AG08396 (cell line): ENCODE data around the gene CDC42BPA.
A peak's percentile ranks its signal among the peaks of the same experiment; 100 is the strongest.
"Not testable (repeated sequence)": the region's sequence is repeated elsewhere in the genome, so short reads cannot be mapped to it uniquely, and the experiment has no call there.

Experiments
- DNase-seq: peaks from one replicate; pipeline ENCODE4 v3.0.0; 2012; ENCODE audit warnings: low spot score, mixed read lengths

The CDC42BPA gene

DNA sequence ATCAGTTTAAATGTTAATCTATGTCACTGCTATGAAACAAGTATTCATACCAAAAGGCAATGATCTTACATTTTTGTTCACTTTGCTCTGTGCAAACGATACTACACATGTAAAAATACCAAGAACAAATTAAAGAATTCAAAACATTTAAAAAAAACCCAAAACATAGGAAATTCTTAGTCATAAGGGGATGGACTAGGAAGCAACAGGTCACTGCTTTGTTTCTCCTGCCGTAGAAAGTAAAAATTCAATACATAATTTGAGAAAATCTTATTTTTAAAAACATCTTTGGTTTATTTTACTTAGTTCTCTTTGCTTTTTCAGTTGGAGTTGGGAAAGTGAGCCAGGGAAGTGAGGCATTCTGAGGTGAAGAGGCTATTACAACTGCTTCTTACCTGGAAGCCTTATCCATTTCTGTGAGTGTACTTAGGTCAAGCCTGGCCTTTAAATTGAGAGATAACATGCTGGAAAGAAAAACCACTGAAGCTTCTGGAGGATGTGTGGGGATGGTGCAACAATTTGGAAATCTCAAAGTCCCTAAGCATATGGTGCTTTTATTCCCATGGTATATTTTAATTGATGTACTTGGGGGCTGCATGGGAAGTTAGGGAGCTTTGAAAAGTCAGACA, 183.5 kb downstream of the CDC42BPA start:
- no peak for DNase-seq

DNA sequence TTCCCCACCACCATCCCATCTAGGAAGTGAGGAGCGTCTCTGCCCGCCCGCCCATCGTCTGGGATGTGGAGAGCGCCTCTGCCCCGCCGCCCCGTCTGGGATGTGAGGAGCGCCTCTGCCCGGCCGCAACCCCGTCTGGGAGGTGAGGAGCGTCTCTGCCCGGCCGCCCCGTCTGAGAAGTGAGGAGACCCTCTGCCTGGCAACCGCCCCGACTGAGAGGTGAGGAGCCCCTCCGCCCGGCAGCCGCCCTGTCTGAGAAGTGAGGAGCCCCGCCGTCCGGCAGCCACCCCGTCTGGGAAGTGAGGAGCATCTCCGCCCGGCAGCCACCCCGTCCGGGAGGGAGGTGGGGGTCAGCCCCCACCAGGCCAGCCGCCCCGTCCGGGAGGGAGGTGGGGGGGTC, 185.6 kb downstream of the CDC42BPA start:
- not testable (repeated sequence) for DNase-seq

DNA sequence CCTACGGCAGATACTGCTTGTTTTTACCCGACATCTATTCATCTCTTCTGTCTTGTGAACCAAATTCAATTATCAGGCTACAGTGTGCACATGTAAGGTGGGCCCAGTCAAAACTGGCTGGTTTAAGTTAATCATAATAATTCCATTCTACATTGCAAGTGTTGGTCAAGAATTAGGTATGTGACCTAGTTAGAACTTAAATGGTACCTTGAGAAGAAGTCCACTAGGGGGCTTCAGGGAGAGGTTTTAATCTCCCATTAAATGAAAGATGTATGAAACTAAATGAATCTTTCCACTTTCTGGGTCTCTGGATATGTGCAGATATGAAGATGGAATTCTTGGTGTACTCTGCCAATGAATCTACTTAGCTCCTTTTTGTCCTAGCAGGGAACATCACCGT, 187.1 kb downstream of the CDC42BPA start:
- peak; percentile 48 for DNase-seq

DNA sequence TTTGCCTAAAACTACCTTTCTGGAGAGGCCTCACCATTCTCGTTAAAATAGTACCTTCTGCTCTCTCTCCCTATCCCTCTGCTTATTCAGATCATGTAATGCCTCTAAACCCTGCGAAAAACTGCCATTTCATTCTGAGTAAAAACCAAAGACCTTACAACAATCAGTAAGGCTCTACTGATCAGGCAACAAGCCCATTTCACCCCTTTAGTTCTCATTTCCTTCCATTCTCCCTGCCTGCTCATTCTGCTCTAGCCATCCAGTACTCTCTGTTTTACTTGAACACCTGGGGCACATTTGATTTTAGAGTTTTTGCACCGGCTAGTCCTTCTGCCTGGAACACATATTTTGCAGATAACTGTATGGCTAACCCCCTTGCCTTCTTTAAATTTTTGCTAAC, 190.4 kb downstream of the CDC42BPA start:
- no peak for DNase-seq

DNA sequence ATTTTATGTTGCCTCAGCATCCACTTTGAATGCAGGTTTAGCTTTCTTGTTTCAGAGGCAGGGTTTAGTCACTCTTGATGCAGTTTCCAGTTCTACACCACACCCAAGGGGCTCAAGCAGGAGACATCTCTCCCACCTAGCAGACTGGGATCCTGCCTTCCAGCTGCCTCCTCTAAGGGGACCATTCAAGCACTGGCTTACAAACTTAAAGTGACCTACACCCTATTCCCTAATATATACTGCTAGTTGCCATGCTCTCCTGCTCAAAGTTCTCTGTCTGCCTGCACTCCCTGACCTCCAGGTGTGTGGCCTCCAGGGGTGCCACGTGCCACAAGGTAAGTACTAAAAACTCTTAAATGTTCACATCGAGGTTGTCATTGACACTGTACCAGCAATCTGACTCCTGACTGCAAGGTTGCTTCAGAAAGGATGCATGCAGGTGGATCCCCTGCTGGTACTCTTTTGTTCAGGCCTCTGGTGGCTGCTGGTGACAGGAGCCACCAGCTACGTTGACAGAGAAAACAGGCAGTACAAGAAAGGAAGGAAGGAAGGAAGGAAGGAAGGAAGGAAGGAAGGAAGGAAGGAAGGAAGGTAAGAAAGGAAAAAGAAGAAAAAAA, 192.3 kb downstream of the CDC42BPA start:
- no peak for DNase-seq

DNA sequence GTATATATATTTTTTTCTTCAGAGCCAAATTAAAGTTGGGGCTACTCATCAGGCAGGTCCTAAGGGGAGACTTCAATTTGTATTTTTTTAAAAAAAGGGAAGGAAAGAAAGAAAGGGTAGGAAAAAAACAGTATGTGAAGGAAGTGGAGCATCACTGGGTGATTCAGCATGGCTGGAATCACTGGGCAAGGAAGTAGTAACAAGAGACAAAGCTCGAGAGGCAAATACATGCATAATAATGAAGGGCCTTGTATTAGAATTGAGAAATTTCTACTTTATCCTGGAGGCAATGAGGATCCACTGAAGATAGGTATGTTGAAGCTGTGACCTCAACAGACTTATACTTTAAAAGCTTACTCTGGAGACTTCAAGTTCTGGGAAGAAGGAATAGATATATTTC, 193.8 kb downstream of the CDC42BPA start:
- DNase-seq: no peak

DNA sequence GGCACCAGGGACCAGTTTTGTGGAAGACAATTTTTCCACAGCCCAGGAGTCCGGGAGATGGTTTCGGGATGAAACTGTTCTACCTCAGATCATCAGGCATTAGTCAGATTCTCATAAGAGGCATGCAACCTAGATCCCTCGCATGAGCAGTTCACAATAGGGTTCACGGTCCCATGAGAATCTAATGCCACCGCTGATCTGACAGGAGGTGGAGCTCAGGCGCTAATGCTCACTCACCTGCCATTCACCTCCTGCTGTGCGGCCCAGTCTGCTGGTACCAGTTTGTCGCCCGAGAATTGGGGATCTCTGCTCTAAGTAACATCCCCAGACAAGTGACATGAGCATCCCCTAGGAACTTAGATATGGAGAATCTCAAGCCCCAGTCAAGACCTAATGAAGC, 197.5 kb downstream of the CDC42BPA start:
- no peak for DNase-seq

DNA sequence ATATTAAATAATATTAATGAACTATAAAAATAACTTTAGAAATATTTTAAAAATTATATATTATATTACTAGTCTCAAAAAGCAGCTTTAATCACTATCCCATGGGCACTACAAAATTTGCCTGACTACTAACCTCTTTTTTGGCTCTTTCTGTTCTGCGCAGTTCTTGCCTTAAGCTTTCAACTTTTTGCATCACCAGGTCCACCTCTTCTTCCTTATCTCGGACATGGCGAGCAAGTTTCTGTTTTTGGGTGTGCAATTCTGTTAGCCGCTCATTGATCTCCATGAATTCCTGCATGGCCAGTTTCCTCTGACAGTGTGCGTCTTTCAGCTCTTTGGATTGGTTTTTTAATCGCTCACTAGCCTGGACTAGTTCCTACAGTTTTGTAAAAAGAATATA, 205.8 kb downstream of the CDC42BPA start:
- no peak for DNase-seq

DNA sequence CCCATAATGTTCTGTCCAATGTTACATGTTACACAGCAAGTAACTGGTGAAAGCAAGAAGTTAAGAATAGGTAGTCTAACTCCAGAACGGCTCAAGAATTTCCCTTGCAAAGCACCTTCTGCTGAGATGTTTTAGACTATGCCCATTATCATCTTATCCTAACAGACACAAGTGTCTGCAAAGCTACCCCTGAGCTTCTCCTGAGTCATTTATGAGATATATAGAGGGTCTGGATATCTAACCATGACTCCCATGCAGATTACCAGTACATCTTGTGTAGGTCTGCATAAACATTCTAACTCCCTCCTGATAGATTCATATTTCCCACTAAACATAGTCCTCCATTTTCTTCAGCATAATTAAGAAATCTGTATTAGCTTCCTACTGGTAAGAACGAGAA, 206.5 kb downstream of the CDC42BPA start:
- DNase-seq: no peak

DNA sequence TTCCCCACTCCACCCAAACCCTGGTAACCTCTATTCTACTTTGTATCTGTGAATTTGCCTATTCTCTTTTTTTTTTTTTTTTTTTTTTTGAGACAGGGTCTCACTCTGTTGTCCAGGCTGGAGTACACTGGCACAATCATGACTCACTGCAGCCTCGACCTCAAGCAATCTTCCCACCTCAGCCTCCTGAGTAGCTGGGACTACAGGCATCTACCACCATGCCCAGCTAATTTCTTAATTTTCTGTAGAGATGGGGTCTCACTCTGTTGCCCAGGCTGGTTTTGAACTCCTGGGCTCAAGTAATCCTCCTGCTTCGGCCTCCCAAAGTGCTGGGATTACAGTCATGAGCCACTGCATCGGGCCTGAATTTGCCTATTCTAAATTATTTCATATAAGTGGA, 213.0 kb downstream of the CDC42BPA start:
- DNase-seq: not testable (repeated sequence)

DNA sequence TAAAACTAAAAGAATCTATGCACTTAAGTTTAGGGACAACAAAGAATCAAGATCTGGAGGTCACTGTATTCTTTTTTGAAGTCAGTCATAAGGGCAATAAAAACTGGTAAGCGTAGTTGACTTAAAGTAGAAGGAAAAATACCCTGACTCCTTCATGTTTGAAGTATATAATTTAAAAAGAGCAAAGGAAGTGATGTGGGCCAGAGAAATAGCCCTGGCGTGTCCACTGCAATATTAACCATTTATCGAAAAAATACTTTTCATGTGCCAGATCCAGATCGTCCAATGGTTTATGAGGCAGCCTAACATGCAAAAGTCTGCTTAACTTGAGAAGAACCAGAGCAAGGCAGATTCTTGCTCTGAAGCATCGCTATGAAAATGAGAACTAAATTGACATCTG, 216.2 kb downstream of the CDC42BPA start:
- no peak for DNase-seq

DNA sequence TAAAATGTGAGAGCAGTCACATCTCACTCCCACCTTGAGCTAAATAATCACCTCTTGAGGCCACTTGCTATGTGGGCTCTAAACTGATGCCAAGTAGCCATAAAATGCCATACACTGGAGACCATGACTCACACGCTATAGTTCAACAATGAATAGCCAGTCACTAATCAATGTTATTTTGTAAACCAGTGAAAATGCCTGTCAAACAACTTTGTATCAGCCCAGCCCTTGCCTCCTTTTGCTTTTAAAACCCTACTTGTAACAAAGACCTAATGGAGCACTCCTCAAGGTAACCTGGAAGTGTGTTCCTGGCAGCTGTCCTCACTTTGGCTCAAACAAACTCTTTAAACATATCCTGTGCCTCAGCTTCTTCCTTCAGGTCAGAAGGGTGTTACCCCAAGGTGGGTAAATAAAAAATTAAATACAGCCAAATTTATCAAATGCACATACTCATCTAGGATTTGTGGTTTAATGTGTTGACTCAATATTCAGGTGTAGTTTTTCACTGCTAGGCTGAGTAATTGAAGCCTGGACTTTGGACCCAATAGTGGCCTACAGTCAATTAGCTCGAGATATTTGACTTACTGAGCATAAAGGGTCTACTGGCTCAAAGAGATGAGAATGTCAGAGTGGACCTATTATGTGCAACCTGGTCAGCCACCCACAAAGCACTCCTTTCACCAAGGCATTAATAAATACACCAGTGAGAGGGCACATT, 223.9 kb downstream of the CDC42BPA start:
- no peak for DNase-seq

DNA sequence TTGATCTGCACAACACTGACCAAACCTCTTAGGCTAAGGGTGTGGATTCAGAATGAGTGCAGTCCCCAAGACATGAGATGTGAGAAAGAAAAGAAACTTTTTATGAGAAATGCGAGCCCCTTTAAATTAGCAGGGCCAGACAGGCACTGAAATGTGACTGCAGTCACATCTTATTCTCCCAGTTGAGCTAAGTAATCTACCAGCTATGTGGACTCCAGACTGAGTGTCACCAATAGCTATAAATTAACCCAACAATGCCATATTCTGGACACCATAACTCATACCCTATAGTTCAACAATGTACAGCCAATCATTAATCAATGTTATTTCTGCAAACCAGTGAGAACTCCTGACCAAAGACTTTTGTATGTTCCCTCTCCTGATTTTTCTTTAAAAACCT, 225.0 kb downstream of the CDC42BPA start:
- no peak for DNase-seq

DNA sequence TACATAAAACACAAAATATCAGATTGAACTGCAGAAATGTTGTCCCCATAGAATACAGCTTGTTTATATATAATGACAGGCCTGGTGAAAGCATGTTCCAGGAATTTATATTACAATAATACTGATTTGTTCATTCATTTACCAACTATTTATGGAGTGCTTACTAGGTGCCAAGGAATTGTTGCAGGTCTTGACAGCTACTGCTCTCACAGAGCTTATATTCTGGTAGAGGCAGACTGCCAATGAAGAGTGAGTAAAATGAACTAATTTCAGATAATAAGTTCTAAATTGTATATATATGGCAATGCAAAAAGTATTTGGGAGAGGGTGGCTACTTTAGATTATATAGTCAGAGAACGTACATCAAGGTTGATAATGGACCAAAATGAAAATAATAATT, 226.2 kb downstream of the CDC42BPA start:
- DNase-seq: no peak

DNA sequence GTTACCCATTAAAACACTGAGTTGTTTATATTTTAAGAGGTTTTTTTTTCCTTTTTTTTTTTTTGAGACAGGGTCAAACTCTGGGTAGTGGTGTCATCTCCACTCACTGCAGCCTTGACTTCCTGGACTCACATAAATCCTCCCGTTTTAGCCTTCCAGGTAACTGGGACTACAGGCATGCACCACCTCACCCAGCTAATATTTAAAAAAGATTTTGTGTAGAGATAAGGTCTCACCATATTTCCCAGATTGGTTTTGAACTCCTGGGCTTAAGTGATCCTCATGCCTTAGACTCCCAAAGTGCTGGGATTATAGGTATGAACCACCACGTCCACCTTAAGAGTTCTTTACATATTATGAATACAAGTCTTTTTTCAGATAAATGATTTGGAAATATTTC, 231.7 kb downstream of the CDC42BPA start:
- no peak for DNase-seq

DNA sequence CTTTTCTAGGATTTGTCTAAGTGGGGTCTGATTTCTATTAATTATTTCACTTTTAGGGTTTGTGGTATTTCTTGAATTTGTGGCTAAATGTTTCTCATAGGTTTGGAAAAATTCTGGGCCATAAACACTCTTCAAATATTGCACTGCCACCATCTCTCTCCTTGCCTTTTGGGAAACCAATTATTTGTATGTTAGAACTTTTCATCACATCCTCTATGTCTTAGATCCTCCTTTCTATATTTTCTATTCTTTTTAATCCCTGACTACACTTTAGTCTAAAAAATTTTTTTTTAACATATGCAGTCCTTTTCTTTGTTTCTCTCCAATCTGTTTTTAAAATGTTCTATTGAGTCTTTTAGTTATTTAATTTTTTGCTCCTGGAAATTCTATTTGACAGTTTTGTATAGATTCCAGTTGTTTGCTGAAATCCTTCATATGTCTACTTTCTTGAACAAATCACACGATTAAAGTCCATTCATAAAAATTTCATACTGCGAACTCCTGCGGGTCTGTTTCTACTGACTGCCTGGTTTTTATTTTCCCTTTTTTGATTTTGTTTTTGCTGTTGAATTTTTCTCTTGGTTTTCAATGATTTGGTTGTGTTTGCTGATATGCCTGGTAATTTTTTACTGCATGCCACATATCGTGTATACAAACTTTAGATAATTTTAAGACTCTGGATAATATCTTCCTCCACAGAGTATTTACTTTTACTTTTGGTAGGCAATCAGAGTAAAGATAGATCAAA, 235.1 kb downstream of the CDC42BPA start:
- no peak for DNase-seq

DNA sequence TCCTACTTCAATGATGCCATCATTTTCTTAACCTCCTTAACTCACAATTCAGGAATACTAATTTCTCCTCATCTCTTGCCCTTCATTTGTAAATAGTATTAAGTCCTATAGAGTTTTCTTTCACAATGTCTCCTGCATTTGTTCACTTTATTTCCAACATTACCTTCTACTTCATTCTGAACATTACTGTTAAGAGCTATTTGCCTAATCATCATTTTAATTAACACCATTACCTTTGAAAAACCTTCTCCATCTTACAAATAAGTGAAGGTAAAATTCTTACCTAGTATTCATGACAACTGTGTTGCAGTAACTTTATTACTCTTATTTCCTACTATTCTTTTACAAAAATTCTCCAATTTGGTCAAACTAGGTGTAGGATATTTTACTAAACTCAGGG, 240.5 kb downstream of the CDC42BPA start:
- no peak for DNase-seq

DNA sequence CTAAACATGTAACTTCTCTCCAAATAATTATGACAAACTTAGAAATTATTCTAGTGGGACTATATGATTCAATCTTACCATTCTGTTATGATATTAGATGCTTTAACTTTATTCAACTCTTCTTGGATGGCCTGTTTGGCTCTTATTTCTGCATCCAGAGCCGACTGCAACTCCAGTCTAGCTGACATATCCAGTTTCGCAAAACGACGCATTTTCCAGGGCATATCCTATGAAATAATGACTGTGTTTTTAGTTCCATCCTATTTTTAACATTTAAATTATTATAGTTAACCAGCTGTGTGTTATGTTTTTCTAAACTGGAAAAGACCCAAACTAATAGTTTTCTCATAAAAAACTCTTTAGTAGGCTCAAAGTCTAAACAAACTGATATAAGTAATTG, 244.5 kb downstream of the CDC42BPA start:
- DNase-seq: no peak

DNA sequence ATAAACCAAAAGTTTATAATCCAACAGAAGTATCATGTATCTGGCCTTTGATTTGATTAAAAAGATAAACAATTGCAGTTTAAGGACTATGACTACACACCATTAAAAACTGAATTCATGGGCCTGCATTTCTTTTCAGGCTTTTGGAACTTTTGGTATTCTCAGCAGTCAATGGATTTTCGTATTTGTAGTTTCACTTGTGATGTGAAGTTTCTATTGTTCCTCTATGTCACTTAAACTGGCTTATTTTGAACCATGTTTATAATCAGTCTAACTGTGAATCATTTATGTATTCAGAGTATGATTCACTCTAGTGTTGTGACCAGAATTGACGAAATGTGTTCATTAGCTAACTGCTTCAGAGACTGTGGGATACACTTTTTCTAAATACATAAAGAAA, 245.3 kb downstream of the CDC42BPA start:
- no peak for DNase-seq

DNA sequence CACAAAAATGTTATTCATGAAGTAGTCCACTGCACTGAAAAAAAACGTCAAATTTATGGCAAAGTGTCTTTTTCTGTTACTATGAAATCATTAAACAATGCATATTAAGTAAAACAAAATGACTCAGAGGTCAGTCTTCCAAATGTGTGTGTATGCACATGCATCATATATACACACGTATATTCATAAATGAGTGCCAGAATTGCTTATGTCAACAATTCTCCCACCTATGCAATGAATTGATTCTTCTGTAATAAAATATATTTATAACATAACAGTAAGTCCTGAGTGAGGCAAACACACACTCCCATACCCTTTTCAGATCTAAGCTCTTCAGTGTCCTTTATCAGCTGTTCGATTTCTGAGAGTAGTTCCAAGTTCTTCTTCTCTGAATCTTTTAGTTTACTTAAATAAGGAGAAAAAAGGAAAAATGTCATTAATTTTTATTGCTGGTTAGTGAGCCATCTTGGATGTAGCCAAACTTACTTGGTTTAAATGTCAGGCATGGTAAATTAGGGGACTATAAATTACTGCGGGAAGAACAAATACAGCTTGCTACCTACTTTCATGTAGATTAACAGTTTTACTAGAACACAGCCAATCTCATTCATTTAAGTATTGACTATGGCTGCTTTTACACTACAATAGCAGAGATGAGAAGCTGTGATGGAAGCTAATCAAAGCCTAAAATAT, 246.3 kb downstream of the CDC42BPA start:
- no peak for DNase-seq

DNA sequence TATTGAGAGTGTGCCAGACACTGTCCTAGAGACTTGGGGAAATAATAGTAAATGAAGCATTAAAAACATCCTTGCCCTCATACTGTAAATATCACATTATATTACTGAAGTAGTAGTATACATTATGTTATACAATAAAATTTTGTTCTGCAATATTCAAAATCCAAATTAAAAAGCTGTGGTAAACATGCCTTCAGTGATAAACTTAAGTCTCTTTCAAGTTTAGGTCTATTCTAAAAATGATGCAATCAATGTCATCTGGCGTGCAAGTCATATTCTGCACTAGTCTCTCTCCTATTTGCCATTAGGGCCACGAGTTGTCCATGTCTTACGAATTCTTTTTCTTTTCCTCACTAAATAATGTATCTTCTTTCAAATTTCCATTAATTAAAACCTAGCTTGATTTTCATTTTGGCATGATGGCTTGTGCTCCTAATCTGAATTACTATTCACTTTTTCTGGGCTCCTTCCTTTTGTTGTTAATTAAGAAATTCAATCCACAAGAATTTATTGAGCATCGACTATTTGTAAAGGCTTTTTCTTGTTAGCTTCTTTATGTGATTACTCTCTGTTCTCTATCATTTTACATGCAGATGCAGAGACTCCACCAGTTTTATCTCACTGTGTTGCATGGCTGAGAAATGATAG, 247.5 kb downstream of the CDC42BPA start:
- no peak for DNase-seq

DNA sequence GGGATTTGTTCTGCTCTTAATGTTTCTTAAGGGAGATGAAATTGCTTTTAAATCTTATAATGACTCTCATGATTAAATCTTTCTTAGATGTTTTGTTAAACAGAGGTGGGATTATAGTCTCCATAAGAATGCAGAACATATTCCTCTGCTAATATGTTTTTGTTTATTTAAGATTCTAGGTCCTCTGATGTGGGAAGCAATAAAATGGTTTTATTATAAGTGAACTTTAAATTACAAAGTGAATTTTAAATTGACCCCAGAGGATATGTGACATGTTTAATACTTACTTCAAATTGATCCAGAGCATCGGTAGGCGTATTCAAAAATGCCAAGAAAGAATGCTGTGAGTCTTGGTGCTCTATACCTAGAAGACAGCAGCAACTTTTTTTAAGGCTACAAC, 248.8 kb downstream of the CDC42BPA start:
- DNase-seq: no peak
